ENCODE results near the gene CDYL2. TPM values are rescaled to one million over a fixed set of nuclear protein-coding genes. Genes with fewer than 3 reads are reported as not detected.

Gene CDYL2
- total RNA-seq, 2 experiments from 2014 or later = 0.98 to 2.5 TPM

DNA sequence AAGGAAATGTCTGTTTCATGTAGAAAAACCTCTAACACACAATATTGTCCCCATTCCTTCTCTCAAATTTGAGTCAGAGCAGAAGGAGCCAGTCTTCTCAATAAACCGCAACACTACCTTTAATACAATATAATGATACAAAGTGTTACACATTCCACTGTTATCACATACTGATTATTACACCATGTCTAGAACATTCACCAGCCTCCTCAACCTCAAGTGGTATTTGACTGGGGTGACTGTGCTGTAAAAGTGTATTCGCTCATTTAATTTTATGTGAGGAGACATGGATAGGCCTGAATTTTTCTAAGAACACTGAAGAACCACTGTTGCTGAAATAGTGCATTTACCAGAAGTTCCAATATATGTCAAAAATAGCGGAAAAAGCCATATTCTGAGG lies 10.3 kb downstream of the CDYL2 start:
- H3K9me3 ChIP-seq (ENCODE audit: low read length) = no peaks in the 10 kb centered on the region
- H3K36me3 ChIP-seq (ENCODE audit: insufficient read depth, low read length) = no peaks in the 10 kb centered on the region
- no TSS peak for BruUV-seq (replicated peaks)
- no peak overlapping the region for H3K27ac ChIP-seq (ENCODE audit: low read depth, low read length, poor library complexity, severe bottlenecking)
- ChIA-PET POLR2A (interaction anchor here (0.5 to 1.0 kb wide), 2 partner anchors 19 to 801 kb away, joined by 4 read pairs; no protein-coding TSS in a partner anchor), CTCF (ENCODE audit: unreplicated experiment) (no interaction called here)
- DNase-seq (ENCODE audit: low spot score) = no peak
- intact Hi-C loops (cut with micrococcal nuclease; ENCODE audit: unreplicated experiment) = no loop called here
- no peak overlapping the region for H2AFZ ChIP-seq (ENCODE audit: low read length)
- TF ChIP-seq EZH2phosphoT487 (IDR thresholded peaks at IDR 0.05; ENCODE audit: borderline replicate concordance, low read depth, low read length) = no peak
- TF ChIP-seq, protein P1, sequence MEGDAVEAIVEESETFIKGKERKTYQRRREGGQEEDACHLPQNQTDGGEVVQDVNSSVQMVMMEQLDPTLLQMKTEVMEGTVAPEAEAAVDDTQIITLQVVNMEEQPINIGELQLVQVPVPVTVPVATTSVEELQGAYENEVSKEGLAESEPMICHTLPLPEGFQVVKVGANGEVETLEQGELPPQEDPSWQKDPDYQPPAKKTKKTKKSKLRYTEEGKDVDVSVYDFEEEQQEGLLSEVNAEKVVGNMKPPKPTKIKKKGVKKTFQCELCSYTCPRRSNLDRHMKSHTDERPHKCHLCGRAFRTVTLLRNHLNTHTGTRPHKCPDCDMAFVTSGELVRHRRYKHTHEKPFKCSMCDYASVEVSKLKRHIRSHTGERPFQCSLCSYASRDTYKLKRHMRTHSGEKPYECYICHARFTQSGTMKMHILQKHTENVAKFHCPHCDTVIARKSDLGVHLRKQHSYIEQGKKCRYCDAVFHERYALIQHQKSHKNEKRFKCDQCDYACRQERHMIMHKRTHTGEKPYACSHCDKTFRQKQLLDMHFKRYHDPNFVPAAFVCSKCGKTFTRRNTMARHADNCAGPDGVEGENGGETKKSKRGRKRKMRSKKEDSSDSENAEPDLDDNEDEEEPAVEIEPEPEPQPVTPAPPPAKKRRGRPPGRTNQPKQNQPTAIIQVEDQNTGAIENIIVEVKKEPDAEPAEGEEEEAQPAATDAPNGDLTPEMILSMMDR (conservative IDR thresholded peaks at IDR 0.05; ENCODE audit: low read length) = no peak
- no peak overlapping the region for H3K4me2 ChIP-seq (ENCODE audit: low read length)
- no peaks in the 10 kb centered on the region for H3K9me2 ChIP-seq (ENCODE audit: insufficient read depth, low read length)
- H3K79me2 ChIP-seq (ENCODE audit: insufficient read depth, low read depth, low read length) = no peaks in the 10 kb centered on the region
- H4K20me1 ChIP-seq (ENCODE audit: insufficient read depth, low read length) = no peaks in the 10 kb centered on the region; the same call in 1 of the 2 replicates
- no peak overlapping the region for H3K4me3 ChIP-seq (ENCODE audit: low read depth, low read length, poor library complexity, severe bottlenecking)
- H3K4me1 ChIP-seq (ENCODE audit: insufficient read depth, low read length, poor library complexity, severe bottlenecking) = no peaks in the 10 kb centered on the region

GRCh38 chr16:80792031-80792430 lies 12.4 kb downstream of the CDYL2 start:
- intact Hi-C loops (cut with micrococcal nuclease; ENCODE audit: unreplicated experiment) = no loop called here
- no peak for DNase-seq (ENCODE audit: low spot score)
- Histone ChIP-seq H3K4me1 (ENCODE audit: insufficient read depth, low read length, poor library complexity, severe bottlenecking) (no peaks in the 10 kb centered on the region), H3K9me3 (ENCODE audit: low read length) (no peaks in the 10 kb centered on the region), H3K27ac (ENCODE audit: low read depth, low read length, poor library complexity, severe bottlenecking) (no peak overlapping the region), H3K36me3 (ENCODE audit: insufficient read depth, low read length) (no peaks in the 10 kb centered on the region), H3K79me2 (ENCODE audit: insufficient read depth, low read depth, low read length) (no peaks in the 10 kb centered on the region), H3K9me2 (ENCODE audit: insufficient read depth, low read length) (no peaks in the 10 kb centered on the region), H4K20me1 (ENCODE audit: insufficient read depth, low read length) (no peaks in the 10 kb centered on the region), H3K4me3 (ENCODE audit: low read depth, low read length, poor library complexity, severe bottlenecking) (no peak overlapping the region), H2AFZ (ENCODE audit: low read length) (no peak overlapping the region), H3K4me2 (ENCODE audit: low read length) (no peak overlapping the region)
- ChIA-PET CTCF (ENCODE audit: unreplicated experiment) (no interaction called here), POLR2A (no interaction called here)
- no TSS peak for BruUV-seq (replicated peaks)
- no peak for TF ChIP-seq EZH2phosphoT487 (IDR thresholded peaks at IDR 0.05; ENCODE audit: borderline replicate concordance, low read depth, low read length)
- TF ChIP-seq, protein P1 (conservative IDR thresholded peaks at IDR 0.05; ENCODE audit: low read length) = no peak

- Histone ChIP-seq H3K4me2 (ENCODE audit: low read length) (no peak overlapping the region), H3K36me3 (ENCODE audit: insufficient read depth, low read length) (no peaks in the 10 kb centered on the region), H2AFZ (ENCODE audit: low read length) (no peak overlapping the region), H3K9me3 (ENCODE audit: low read length) (no peaks in the 10 kb centered on the region), H4K20me1 (ENCODE audit: insufficient read depth, low read length) (no peaks in the 10 kb centered on the region), H3K4me1 (ENCODE audit: insufficient read depth, low read length, poor library complexity, severe bottlenecking) (no peaks in the 10 kb centered on the region), H3K9me2 (ENCODE audit: insufficient read depth, low read length) (no peaks in the 10 kb centered on the region), H3K27ac (ENCODE audit: low read depth, low read length, poor library complexity, severe bottlenecking) (no peak overlapping the region), H3K79me2 (ENCODE audit: insufficient read depth, low read depth, low read length) (no peaks in the 10 kb centered on the region), H3K4me3 (ENCODE audit: low read depth, low read length, poor library complexity, severe bottlenecking) (no peak overlapping the region)
- no TSS peak for BruUV-seq (replicated peaks)
- ChIA-PET CTCF (ENCODE audit: unreplicated experiment) (no interaction called here), POLR2A (no interaction called here)
- intact Hi-C loops (cut with micrococcal nuclease; ENCODE audit: unreplicated experiment) = no loop called here
- no peak for DNase-seq (ENCODE audit: low spot score)
- TF ChIP-seq, protein P1 (conservative IDR thresholded peaks at IDR 0.05; ENCODE audit: low read length) = no peak
- no peak for TF ChIP-seq EZH2phosphoT487 (IDR thresholded peaks at IDR 0.05; ENCODE audit: borderline replicate concordance, low read depth, low read length)
These were observed 13.0 kb downstream of the CDYL2 start for GRCh38 chr16:80791411-80791810.
